ENCODE results near the gene PAX7. TPM values are rescaled to one million over a fixed set of nuclear protein-coding genes. Genes with fewer than 3 reads are reported as not detected.

The PAX7 gene
- total RNA-seq, 2 donors from 2014 or later = 0.32 TPM; not detected in 1

DNA sequence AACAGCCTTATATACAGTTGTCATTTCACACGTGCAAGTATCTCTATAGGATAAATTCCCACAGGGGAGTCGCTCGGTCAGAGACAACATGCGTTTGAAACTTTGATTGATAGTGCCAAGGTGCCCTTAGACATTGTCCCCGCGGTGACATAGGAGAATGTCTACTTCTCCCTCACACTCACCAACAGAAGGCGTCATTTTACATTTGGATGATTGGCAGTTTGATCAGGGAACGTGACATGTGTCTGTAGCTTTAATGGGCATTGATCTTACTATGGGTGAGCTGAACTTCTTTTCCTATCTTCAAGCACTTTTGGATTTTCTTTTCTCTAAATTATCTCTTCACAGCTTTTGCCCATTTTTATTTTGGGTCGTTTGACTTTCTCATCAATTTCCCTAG lies 42.6 kb upstream of the PAX7 start:
- Histone ChIP-seq H3K27ac (no peak overlapping the region), H3K9me3 (no peaks in the 10 kb centered on the region), H3K27me3 (replicated peaks; ENCODE audit: insufficient read depth) (no peaks in the 10 kb centered on the region), H3K4me1 (replicated peaks) (no peaks in the 10 kb centered on the region), H3K36me3 (no peaks in the 10 kb centered on the region), H3K4me3 (no peak overlapping the region)
- DNase-seq (ENCODE audit: low spot score) = no peak
- 55% methylated on average over 9 of the region's 9 CpGs for WGBS
- intact Hi-C loops (cut with DNase I) = no loop called here
- no peak for TF ChIP-seq POLR2A (IDR thresholded peaks at IDR 0.05)
- TF ChIP-seq, protein P1, sequence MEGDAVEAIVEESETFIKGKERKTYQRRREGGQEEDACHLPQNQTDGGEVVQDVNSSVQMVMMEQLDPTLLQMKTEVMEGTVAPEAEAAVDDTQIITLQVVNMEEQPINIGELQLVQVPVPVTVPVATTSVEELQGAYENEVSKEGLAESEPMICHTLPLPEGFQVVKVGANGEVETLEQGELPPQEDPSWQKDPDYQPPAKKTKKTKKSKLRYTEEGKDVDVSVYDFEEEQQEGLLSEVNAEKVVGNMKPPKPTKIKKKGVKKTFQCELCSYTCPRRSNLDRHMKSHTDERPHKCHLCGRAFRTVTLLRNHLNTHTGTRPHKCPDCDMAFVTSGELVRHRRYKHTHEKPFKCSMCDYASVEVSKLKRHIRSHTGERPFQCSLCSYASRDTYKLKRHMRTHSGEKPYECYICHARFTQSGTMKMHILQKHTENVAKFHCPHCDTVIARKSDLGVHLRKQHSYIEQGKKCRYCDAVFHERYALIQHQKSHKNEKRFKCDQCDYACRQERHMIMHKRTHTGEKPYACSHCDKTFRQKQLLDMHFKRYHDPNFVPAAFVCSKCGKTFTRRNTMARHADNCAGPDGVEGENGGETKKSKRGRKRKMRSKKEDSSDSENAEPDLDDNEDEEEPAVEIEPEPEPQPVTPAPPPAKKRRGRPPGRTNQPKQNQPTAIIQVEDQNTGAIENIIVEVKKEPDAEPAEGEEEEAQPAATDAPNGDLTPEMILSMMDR (IDR thresholded peaks at IDR 0.05) = no peak
- TF ChIP-seq POLR2AphosphoS5 (IDR thresholded peaks at IDR 0.05) = no peak

DNA sequence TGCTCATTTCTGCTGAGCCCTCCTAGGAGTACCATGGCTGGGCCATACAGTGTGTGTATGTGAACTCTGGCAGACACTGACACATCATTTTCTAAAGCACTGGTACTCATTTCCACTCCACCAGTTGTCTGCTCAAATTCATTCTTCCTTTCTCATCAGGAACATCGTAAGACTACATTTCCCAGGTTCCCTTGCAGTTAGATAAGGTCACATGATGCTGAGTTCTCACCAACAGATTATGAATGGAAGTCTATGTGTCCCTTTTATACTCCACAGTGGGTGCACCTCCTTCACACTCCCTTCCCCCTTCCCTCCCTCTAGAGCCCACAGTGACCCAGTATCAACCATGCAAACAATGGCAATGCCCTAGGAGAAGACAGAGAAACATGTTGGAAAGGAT lies 38.3 kb upstream of the PAX7 start:
- intact Hi-C loops (cut with DNase I) = no loop called here
- WGBS = 58% methylated on average over 1 of the region's 1 CpG
- H3K36me3 ChIP-seq = no peaks in the 10 kb centered on the region
- no peaks in the 10 kb centered on the region for H3K4me1 ChIP-seq (replicated peaks)
- DNase-seq (ENCODE audit: low spot score) = no peak
- TF ChIP-seq POLR2AphosphoS5 (IDR thresholded peaks at IDR 0.05) (no peak), POLR2A (IDR thresholded peaks at IDR 0.05) (no peak)
- TF ChIP-seq, protein P1 (IDR thresholded peaks at IDR 0.05) = no peak
- H3K9me3 ChIP-seq = no peaks in the 10 kb centered on the region
- H3K27me3 ChIP-seq (replicated peaks; ENCODE audit: insufficient read depth) = no peaks in the 10 kb centered on the region
- no peak overlapping the region for H3K4me3 ChIP-seq
- H3K27ac ChIP-seq = no peak overlapping the region

DNA sequence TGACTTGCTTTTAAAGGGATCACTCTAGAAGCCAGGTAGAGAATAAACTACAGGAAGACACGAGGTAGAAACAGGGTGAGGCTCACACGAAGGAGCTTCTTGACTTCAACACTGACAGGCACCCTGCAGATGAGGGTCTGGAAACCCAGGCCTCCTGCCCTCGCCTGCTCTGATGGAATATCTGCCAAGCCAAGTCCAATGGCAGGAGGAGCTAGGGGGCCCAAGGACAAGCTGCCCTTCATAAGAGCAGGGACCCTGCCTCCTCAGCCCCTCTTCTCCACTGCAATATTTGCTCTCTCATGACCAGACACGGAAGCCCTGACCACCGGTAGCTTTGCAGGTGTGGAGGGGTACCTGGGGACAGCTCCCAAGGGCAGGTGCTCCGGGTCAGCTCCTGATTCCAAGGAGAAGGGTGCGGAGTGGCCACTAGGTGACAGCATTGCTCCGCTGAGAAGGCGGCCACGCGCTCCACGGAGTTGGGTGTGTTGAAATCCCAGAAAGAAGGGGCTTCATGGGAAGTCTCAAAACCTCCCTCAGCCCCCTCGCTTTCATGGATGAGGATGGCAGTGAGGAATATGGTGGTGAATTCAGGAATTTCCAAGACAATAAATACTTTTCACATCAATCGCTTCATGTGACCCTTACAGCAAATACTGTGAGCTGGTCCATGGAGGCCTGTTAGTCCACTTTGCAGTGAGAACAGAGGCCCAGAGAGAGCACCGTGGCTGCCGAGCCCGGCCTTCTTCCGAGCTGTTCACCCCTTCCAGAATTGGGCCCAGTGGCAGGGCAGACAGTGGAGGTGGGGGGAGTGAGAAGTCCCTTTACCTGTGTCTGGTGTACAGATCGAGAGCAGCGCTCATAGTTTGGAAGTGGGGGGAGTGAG lies 33.2 kb upstream of the PAX7 start:
- TF ChIP-seq POLR2A (IDR thresholded peaks at IDR 0.05) = no peak
- TF ChIP-seq POLR2AphosphoS5 (IDR thresholded peaks at IDR 0.05) = peak; percentile 4
- TF ChIP-seq, protein P1 (IDR thresholded peaks at IDR 0.05) = peak; percentile 80 to 96 (median 91)
- intact Hi-C loops (cut with DNase I) = loop anchor here (1.0 to 2.0 kb wide), 2 partner anchors 223 to 277 kb away; no protein-coding TSS in a partner anchor
- Histone ChIP-seq H3K9me3 (no peaks in the 10 kb centered on the region), H3K36me3 (no peaks in the 10 kb centered on the region), H3K4me1 (replicated peaks) (peaks cover 3% of the 10 kb centered on the region), H3K27ac (no peak overlapping the region), H3K27me3 (replicated peaks; ENCODE audit: insufficient read depth) (no peaks in the 10 kb centered on the region), H3K4me3 (no peak overlapping the region)
- 17% methylated on average over 19 of the region's 20 CpGs for WGBS
- peak; percentile 47 for DNase-seq (ENCODE audit: low spot score)

DNA sequence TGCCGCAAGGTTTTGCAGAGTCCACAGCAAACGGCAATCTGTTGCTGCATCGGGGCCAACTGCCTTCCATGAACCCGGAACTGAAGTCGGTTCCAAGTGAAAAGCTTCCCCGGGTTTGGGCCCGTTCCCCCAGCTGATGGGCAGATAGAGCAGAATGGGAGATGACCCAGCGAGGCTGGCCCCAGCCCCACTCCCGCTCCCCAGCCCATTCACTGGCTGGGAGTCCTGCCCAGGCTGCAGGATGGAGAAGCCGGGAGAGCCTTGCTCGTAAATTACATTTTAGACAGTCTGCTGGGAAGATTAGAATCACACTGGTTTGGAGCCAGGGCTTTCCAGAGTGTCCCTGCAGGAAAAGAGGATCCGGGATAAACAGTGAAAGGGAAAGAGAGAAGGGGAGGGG lies 31.6 kb upstream of the PAX7 start:
- H3K27ac ChIP-seq = no peak overlapping the region
- no peaks in the 10 kb centered on the region for H3K9me3 ChIP-seq
- intact Hi-C loops (cut with DNase I) = loop anchor here (2.0 kb wide), 1 partner anchor 276 kb away; no protein-coding TSS in a partner anchor
- peak; percentile 40 for DNase-seq (ENCODE audit: low spot score)
- peaks cover 3% of the 10 kb centered on the region for H3K4me1 ChIP-seq (replicated peaks)
- no peak overlapping the region for H3K4me3 ChIP-seq
- no peaks in the 10 kb centered on the region for H3K27me3 ChIP-seq (replicated peaks; ENCODE audit: insufficient read depth)
- WGBS = under 1% methylated on average over 12 of the region's 12 CpGs
- peak; percentile 63 for TF ChIP-seq POLR2AphosphoS5 (IDR thresholded peaks at IDR 0.05)
- no peak for TF ChIP-seq POLR2A (IDR thresholded peaks at IDR 0.05)
- H3K36me3 ChIP-seq = no peaks in the 10 kb centered on the region

DNA sequence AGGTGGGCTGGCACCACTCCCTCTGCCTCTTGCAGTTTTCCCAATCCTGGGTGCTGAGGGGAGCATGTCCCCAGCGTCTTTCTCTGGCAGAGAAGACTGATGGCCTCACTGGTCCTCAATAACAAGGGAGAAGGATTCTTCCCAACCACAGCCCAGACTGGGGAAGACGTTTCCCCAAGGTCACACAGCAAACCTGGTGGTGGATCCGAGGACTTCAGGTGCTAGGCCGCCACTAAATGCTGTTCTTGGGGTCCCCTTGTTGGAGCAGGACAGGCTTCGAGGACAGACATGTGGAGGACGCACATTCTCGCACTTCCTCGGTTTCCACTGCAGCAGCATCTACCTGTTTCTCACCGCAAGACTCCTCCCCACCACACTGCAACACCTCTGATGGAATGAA lies 30.9 kb upstream of the PAX7 start:
- WGBS = 74% methylated on average over 9 of the region's 9 CpGs
- H3K4me1 ChIP-seq (replicated peaks) = peaks cover 3% of the 10 kb centered on the region
- H3K27ac ChIP-seq = no peak overlapping the region
- no peak for DNase-seq (ENCODE audit: low spot score)
- intact Hi-C loops (cut with DNase I) = loop anchor here (2.0 kb wide), 1 partner anchor 275 kb away; no protein-coding TSS in a partner anchor
- H3K27me3 ChIP-seq (replicated peaks; ENCODE audit: insufficient read depth) = no peaks in the 10 kb centered on the region
- H3K36me3 ChIP-seq = no peaks in the 10 kb centered on the region
- H3K9me3 ChIP-seq = no peaks in the 10 kb centered on the region
- no peak overlapping the region for H3K4me3 ChIP-seq
- TF ChIP-seq, protein P1 (IDR thresholded peaks at IDR 0.05) = peak in 1 of 4 experiments; percentile 12
- no peak for TF ChIP-seq POLR2A (IDR thresholded peaks at IDR 0.05)

Measured in prostate gland (tissue), 2 donors.